Aorta (tissue), 5 donors: ENCODE results near the gene CELSR3. TPM values are rescaled to one million over a fixed set of nuclear protein-coding genes. Genes with fewer than 3 reads are reported as not detected.

ENCODE experiments used
- ATAC-seq: fragments of 200-7000 bp; cut with Tn5 transposase; one replicate; pipeline ENCODE4 v1.9.1; 2022; ENCODE audit warnings: moderate library complexity; ENCODE audit not compliant: low FRiP score
- DNase-seq, 2 donors: peaks; one replicate each; pipeline ENCODE4 v3.0.0-alpha.2; 2020
- H3K27ac ChIP-seq, 2 donors: one replicate each; pipeline ENCODE4 v1.5.1; 2013; ENCODE audit warnings: low read length in 2 of 2, mild to moderate bottlenecking in 2 of 2, moderate library complexity in 2 of 2, control low read depth in 1 of 2, inconsistent platforms in 1 of 2, low read depth in 1 of 2
- H3K27me3 ChIP-seq, 2 donors: one replicate each; pipeline ENCODE4 v1.6.1; 2013; ENCODE audit warnings: control low read depth in 1 of 2, low read length in 1 of 2, mild to moderate bottlenecking in 1 of 2, moderate library complexity in 1 of 2; ENCODE audit not compliant: insufficient read depth in 2 of 2, control insufficient read depth in 1 of 2
- H3K36me3 ChIP-seq, 2 donors: one replicate each; pipeline ENCODE4 v1.6.1; 2013; ENCODE audit warnings: control low read depth in 1 of 2, low read length in 1 of 2, mild to moderate bottlenecking in 1 of 2; ENCODE audit not compliant: insufficient read depth in 2 of 2, control insufficient read depth in 1 of 2
- H3K4me1 ChIP-seq, 2 donors: one replicate each; pipeline ENCODE4 v1.6.1; 2013; ENCODE audit warnings: low read length in 2 of 2, control low read depth in 1 of 2, mild to moderate bottlenecking in 1 of 2, moderate library complexity in 1 of 2; ENCODE audit not compliant: insufficient read depth in 2 of 2, control insufficient read depth in 1 of 2
- H3K4me3 ChIP-seq, 2 donors: one replicate each; pipeline ENCODE4 v1.5.1; 2013; ENCODE audit warnings: low read length in 2 of 2, control low read depth in 1 of 2, mild to moderate bottlenecking in 1 of 2
- H3K9me3 ChIP-seq: one replicate; pipeline ENCODE4 v1.6.1; 2013; ENCODE audit warnings: mild to moderate bottlenecking, low read length; ENCODE audit not compliant: control insufficient read depth
- WGBS, 2 donors: extraction: QIAGEN DNeasy Blood & Tissue Kit; methylation state at CpG; one replicate each; pipeline ENCODE4 v1.1.7; 2013; 5-methylcytosine and 5-hydroxymethylcytosine counted together
- intact Hi-C, 2 donors: fragments of 100-400 bp; cut with DNase I; formaldehyde crosslinking; loops; one replicate each; pipeline versions ENCODE4 v1.14.2 to v1.15.0; 2022
- polyA plus RNA-seq, 2 donors: library from polyadenylated mRNA; stranded (reverse); fragments of 200-250 nt; gene quantifications; one replicate each; pipeline ENCODE4 v1.2.3, GENCODE V29; 2013
- total RNA-seq, 2 donors: library from RNA; stranded (reverse); fragmentation: NEBNext Ultra II Directional; extraction: Animal tissue kit (Norgen Biotek cat#: 25700); gene quantifications; one replicate each; pipeline ENCODE4 v1.2.1, GENCODE V29; 2021
- donor health status: healthy with polysubstance abuse.
- donor health status: Bipolar disorder and iron deficiency.
- donor health status: DM: no; HTN: no; CAD: no.
- donor health status: DM: no; HTN: no; CAD: no.
- donor health status: DM: yes; HTN: yes; CAD: no.

Gene CELSR3
- total and polyA plus RNA-seq, 4 donors = 0.25 to 1.3 (median 1.1) TPM

- peak; percentile 71 for ATAC-seq
- peak; percentile 78 to 91 for DNase-seq
- WGBS, 2 donors = 1% methylated on average over 67 of the region's 67 CpGs
Observed at GRCh38 chr3:48661501-48662144, 1.1 kb downstream of the CELSR3 start.

DNA sequence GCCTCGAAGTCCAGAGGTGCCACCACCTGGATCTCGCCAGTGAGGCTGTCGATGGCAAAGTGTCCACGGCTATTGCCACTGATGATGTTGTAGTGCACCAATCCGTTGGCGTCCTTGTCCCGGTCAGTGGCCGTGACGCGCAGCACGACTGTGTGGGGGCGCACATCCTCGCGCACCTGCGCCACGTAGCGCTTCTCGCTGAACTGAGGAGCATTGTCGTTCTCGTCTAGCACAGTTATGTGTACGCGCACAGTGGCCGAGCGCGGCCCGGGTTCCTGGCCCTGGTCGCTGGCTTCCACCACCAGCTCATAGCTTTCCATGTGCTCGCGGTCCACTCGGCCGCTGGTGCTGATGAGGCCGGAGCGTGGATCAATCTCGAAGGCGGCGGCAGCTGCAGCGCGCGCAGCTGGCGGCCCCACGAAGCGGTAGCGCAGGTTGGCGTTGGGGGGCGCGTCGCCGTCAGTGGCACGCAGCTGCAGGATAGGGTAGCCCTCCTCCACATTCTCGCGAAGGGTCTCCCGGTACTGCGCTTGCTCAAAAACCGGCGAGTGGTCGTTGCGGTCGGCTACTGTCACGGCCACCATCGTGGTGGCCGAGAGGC, 1.8 kb downstream of the CELSR3 start:
- Histone ChIP-seq H3K27me3 (no peaks in the 10 kb centered on the region), H3K4me3 (no peak overlapping the region), H3K27ac (no peak overlapping the region), H3K4me1 (no peaks in the 10 kb centered on the region), H3K36me3 (no peaks in the 10 kb centered on the region), H3K9me3 (no peaks in the 10 kb centered on the region)
- no peak for DNase-seq
- intact Hi-C loops = no loop called here
- ATAC-seq = no peak
- 50 to 61% methylated on average over 52 to 61 of the region's 61 CpGs for WGBS, 2 donors

More at GRCh38 chr3:48661501-48662144, 1.1 kb downstream of the CELSR3 start:
- H3K9me3 ChIP-seq = no peaks in the 10 kb centered on the region
- H3K36me3 ChIP-seq = no peaks in the 10 kb centered on the region
- intact Hi-C loops = no loop called here
- H3K27me3 ChIP-seq = no peaks in the 10 kb centered on the region
- no peaks in the 10 kb centered on the region for H3K4me1 ChIP-seq
- no peak overlapping the region for H3K27ac ChIP-seq
- no peak overlapping the region for H3K4me3 ChIP-seq

DNA sequence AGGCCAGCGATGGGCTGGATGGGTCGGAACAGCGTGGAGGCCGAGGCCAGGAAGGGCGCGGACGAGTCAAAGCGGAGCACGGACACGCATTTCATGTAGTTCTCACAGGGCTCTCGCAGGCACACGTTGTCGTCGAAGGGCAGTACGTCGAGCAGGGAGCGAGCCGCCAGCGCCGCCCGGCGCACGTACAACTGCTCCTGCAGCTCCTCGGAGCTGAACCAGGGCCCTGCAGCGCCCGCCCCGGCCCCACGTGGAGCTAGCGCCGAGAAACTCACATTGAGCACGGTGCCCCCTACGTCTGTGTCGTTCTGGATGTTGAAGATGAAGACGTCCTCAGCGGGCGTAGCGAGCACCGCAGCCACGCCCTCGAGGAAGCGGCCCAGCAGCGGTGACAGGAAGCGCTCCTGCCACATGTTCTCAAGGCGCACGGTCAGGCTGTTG, 5.8 kb downstream of the CELSR3 start:
- 47 to 59% methylated on average over 45 of the region's 45 CpGs for WGBS, 2 donors
- intact Hi-C loops = no loop called here
- ATAC-seq = peak; percentile 2
- H3K4me1 ChIP-seq = no peaks in the 10 kb centered on the region
- H3K27ac ChIP-seq = no peak overlapping the region
- no peaks in the 10 kb centered on the region for H3K9me3 ChIP-seq
- H3K27me3 ChIP-seq = no peaks in the 10 kb centered on the region
- no peaks in the 10 kb centered on the region for H3K36me3 ChIP-seq
- no peak for DNase-seq
- no peak overlapping the region for H3K4me3 ChIP-seq

DNA sequence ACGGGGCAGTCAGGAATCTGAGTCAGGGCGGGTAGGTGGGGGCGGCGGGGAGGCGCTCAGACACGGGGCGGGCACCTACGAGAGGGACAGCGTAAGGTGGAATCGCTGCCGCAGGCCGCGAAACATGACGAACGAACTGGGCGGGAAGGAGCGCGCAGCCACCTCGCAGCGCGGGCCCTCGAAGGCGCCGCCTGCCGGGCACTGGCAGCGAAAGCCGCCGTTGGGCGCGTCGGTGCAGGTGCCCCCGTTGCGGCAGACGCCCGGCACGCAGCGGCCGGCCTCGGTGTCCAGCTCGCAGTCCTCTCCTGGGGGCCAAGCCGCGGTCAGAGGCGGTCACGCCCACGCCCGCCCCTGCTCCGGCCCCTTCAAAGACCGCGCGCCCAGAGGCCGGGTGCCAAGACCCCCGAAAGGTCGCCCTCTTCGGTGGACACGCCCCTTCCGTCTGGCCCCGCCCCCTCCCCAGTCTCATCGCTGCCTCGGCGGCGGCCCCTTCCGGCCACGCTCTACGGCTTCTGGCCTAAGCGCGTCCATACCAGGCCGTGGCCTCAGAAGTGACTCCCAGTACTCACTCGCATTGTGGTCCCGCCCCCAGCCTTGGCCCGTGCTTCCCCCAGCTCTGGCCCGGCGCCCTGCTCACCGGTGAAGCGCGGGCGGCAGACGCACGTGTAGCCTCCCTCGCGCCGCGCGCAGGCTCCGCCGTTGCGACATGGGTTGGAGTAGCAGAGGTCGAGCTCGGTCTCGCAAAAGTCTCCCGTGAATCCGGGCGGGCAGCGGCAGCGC, 6.4 kb downstream of the CELSR3 start:
- ATAC-seq (peak; percentile 88), DNase-seq (peak; percentile 91 to 95)
- Histone ChIP-seq H3K4me3 (peak overlapping the region; percentile 15 to 43), H3K27ac (peak overlapping the region in 1 of 2 donors; percentile 3), H3K36me3 (no peaks in the 10 kb centered on the region), H3K27me3 (no peaks in the 10 kb centered on the region), H3K9me3 (no peaks in the 10 kb centered on the region), H3K4me1 (no peaks in the 10 kb centered on the region)
- intact Hi-C loops = no loop called here
- WGBS, 2 donors = 3% methylated on average over 79 to 94 of the region's 94 CpGs

- intact Hi-C loops = loop anchor here in 1 of 2 donors (2.0 kb wide), 1 partner anchor 45 kb away; no protein-coding TSS in a partner anchor
- ATAC-seq (no peak), DNase-seq (no peak)
- no peaks in the 10 kb centered on the region for H3K4me1 ChIP-seq
- H3K4me3 ChIP-seq = peak overlapping the region; percentile 15 to 43
- WGBS, 2 donors = 16 to 18% methylated on average over 30 of the region's 30 CpGs
- H3K27ac ChIP-seq = no peak overlapping the region
- no peaks in the 10 kb centered on the region for H3K9me3 ChIP-seq
- H3K27me3 ChIP-seq = no peaks in the 10 kb centered on the region
- no peaks in the 10 kb centered on the region for H3K36me3 ChIP-seq
Observed at GRCh38 chr3:48655606-48656005, 7.1 kb downstream of the CELSR3 start.

GRCh38 chr3:48655063-48655462, 7.6 kb downstream of the CELSR3 start:
- H3K4me1 ChIP-seq = no peaks in the 10 kb centered on the region
- no peaks in the 10 kb centered on the region for H3K9me3 ChIP-seq
- H3K4me3 ChIP-seq = no peak overlapping the region
- no peaks in the 10 kb centered on the region for H3K27me3 ChIP-seq
- H3K36me3 ChIP-seq = no peaks in the 10 kb centered on the region
- H3K27ac ChIP-seq = no peak overlapping the region
- ATAC-seq (no peak), DNase-seq (no peak)
- 95 to 97% methylated on average over 12 of the region's 12 CpGs for whole genome bisulfite sequencing, 2 donors
- intact Hi-C loops = loop anchor here in 1 of 2 donors (2.0 kb wide), 1 partner anchor 44 kb away; no protein-coding TSS in a partner anchor

DNA sequence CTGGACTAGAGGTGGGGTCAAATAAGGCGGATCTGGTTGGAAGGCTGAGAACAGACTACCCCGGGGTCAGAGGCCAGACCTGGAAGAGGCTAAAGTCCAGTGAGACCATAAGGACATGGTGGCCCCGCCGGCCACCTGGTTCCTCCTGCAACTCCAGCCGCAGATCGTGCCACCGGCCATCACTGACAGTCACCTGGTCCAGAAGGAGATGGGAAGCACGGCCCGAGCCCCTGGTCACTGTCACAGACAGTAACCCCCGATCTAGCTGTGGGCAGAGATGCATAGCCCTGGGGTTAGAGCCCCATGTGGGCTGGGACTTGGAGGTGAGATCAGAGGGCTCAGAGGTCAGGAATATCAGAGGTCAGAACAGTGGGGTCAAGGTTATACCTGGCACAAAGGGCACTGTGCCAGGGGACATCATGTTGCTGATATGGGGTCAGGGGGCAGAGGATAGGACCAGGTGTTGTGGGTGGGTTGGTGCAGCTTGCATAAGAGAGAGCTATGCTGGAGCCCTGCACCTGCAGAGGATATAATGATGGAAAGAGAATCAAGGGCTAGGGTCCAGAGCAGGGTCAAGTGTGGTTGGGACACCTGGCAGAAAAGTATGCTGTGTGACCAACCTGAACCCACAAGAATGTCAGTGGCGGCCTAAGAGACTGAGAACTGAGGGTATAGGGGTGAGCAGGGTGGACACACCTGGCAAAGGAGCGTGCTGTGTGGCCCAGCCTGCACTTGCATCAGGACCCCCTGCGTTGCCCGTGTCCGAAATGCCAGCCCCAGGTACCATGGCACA, 9.6 kb downstream of the CELSR3 start:
- Histone ChIP-seq H3K36me3 (no peaks in the 10 kb centered on the region), H3K4me3 (no peak overlapping the region), H3K4me1 (no peaks in the 10 kb centered on the region), H3K9me3 (no peaks in the 10 kb centered on the region), H3K27ac (no peak overlapping the region), H3K27me3 (no peaks in the 10 kb centered on the region)
- no peak for ATAC-seq
- no peak for DNase-seq
- 95 to 96% methylated on average over 15 of the region's 15 CpGs for WGBS, 2 donors
- intact Hi-C loops = no loop called here

GRCh38 chr3:48651771-48652170, 10.9 kb downstream of the CELSR3 start:
- intact Hi-C loops = no loop called here

More at GRCh38 chr3:48651771-48652170, 10.9 kb downstream of the CELSR3 start:
- no peaks in the 10 kb centered on the region for H3K36me3 ChIP-seq
- ATAC-seq = no peak
- no peak for DNase-seq
- H3K4me3 ChIP-seq = no peak overlapping the region
- 88 to 91% methylated on average over 11 of the region's 11 CpGs for WGBS, 2 donors
- H3K9me3 ChIP-seq = no peaks in the 10 kb centered on the region
- no peak overlapping the region for H3K27ac ChIP-seq
- no peaks in the 10 kb centered on the region for H3K4me1 ChIP-seq
- H3K27me3 ChIP-seq = no peaks in the 10 kb centered on the region
